ENCODE measurements around the gene CMKLR1.

CMKLR1 gene

DNA sequence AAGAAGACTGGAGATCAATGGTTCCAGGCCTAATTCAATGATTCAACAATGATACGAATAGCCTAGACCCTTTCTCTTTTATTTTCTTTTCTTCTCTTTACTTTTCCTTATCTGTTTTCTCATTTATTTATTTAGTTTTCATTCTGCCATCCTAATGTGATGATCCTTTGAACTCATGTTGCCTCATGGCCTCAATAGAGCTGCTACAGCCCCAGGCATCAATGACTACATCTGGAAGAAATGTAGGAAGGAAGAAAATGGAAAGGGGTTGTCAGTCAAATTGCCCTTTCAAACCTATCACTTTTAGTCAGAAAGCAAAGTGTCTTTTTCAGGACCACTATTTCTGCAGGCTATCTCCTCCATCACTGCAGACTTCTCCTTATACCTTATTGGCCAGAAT lies 69.9 kb downstream of the CMKLR1 start:
- no peak overlapping the region for H3K27ac Mint-ChIP-seq
- no peak for DNase-seq
- no peak for TF ChIP-seq CTCF (IDR thresholded peaks at IDR 0.05)
- no peak overlapping the region for H3K4me3 Mint-ChIP-seq
- H3K27me3 Mint-ChIP-seq (ENCODE audit: low read depth, poor library complexity), result peaks cover 5% of the 10 kb centered on the region
- no peaks in the 10 kb centered on the region for H3K9me3 Mint-ChIP-seq
- peaks cover 5% of the 10 kb centered on the region for H3K4me1 Mint-ChIP-seq
- no peaks in the 10 kb centered on the region for H3K36me3 Mint-ChIP-seq (ENCODE audit: low read depth)

GRCh38 chr12:108268397-108268796 lies 70.7 kb downstream of the CMKLR1 start:
- Mint-ChIP-seq H3K36me3 (ENCODE audit: low read depth) (no peaks in the 10 kb centered on the region), H3K4me1 (peaks cover 5% of the 10 kb centered on the region), H3K27me3 (ENCODE audit: low read depth, poor library complexity) (peaks cover 7% of the 10 kb centered on the region), H3K4me3 (no peak overlapping the region), H3K9me3 (no peaks in the 10 kb centered on the region), H3K27ac (no peak overlapping the region)
- TF ChIP-seq CTCF (IDR thresholded peaks at IDR 0.05), result no peak
- no peak for DNase-seq

DNA sequence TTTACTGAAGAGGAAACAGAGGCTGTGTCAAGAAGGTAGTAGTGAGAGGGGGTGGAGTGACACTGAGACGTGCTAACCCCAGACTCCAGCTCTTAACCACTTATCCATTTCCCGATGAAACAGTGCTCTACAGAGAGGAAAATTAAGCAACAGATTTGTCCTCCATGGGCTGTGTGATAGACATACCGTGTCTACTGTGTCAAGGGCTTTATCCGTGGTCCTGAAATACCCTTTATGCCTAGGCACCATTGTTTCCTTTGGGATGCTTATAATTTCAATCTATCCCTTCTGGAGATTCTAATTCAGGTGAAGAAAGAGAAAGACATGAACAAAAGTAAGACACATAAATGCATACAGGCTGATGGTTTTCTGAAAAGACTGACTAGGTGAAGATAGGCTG lies 71.7 kb downstream of the CMKLR1 start:
- no peak overlapping the region for H3K4me3 Mint-ChIP-seq
- H3K4me1 Mint-ChIP-seq, result peaks cover 5% of the 10 kb centered on the region
- peaks cover 8% of the 10 kb centered on the region for H3K27me3 Mint-ChIP-seq (ENCODE audit: low read depth, poor library complexity)
- peaks cover 4% of the 10 kb centered on the region for H3K9me3 Mint-ChIP-seq
- no peak overlapping the region for H3K27ac Mint-ChIP-seq
- DNase-seq, result no peak
- TF ChIP-seq CTCF (IDR thresholded peaks at IDR 0.05), result no peak
- no peaks in the 10 kb centered on the region for H3K36me3 Mint-ChIP-seq (ENCODE audit: low read depth)

GRCh38 chr12:108266131-108266530 lies 73.0 kb downstream of the CMKLR1 start:
- no peaks in the 10 kb centered on the region for H3K4me1 Mint-ChIP-seq
- no peak for DNase-seq
- peaks cover 17% of the 10 kb centered on the region for H3K9me3 Mint-ChIP-seq
- no peak overlapping the region for H3K27ac Mint-ChIP-seq
- TF ChIP-seq CTCF (IDR thresholded peaks at IDR 0.05), result no peak
- no peak overlapping the region for H3K4me3 Mint-ChIP-seq
- H3K36me3 Mint-ChIP-seq (ENCODE audit: low read depth), result no peaks in the 10 kb centered on the region
- peaks cover 8% of the 10 kb centered on the region for H3K27me3 Mint-ChIP-seq (ENCODE audit: low read depth, poor library complexity)

GRCh38 chr12:108265505-108265904 lies 73.6 kb downstream of the CMKLR1 start:
- Mint-ChIP-seq H3K27me3 (ENCODE audit: low read depth, poor library complexity) (peaks cover 8% of the 10 kb centered on the region), H3K36me3 (ENCODE audit: low read depth) (no peaks in the 10 kb centered on the region), H3K9me3 (peaks cover 23% of the 10 kb centered on the region), H3K27ac (no peak overlapping the region), H3K4me3 (no peak overlapping the region), H3K4me1 (no peaks in the 10 kb centered on the region)
- no peak for DNase-seq
- no peak for TF ChIP-seq CTCF (IDR thresholded peaks at IDR 0.05)

- peaks cover 37% of the 10 kb centered on the region for H3K9me3 Mint-ChIP-seq
- no peak overlapping the region for H3K27ac Mint-ChIP-seq
- no peak for TF ChIP-seq CTCF (IDR thresholded peaks at IDR 0.05)
- H3K36me3 Mint-ChIP-seq (ENCODE audit: low read depth), result no peaks in the 10 kb centered on the region
- H3K4me3 Mint-ChIP-seq, result no peak overlapping the region
- no peak for DNase-seq
- peaks cover 5% of the 10 kb centered on the region for H3K4me1 Mint-ChIP-seq
- H3K27me3 Mint-ChIP-seq (ENCODE audit: low read depth, poor library complexity), result peaks cover 8% of the 10 kb centered on the region
Observed at GRCh38 chr12:108260969-108261368, 78.1 kb downstream of the CMKLR1 start.
